Right cardiac atrium (tissue), 5 donors: ENCODE measurements around the gene C1orf50. TPM values are rescaled to one million over a fixed set of nuclear protein-coding genes. Genes with fewer than 3 reads are reported as not detected.
"Not testable (repeated sequence)": the region's sequence is repeated elsewhere in the genome, so short reads cannot be mapped to it uniquely, and the experiment has no call there.

Source experiments
- ATAC-seq, 2 donors: fragments of 200-7000 bp; cut with Tn5 transposase; one replicate each; pipeline versions ENCODE4 v1.8.0 to v1.9.1; 2020; ENCODE audit warnings: moderate library complexity in 2 of 2, mild to moderate bottlenecking in 1 of 2
- DNase-seq, 3 donors: peaks; one replicate each; pipeline ENCODE4 v3.0.0-alpha.2; 2020
- H3K27ac ChIP-seq: one replicate; pipeline ENCODE4 v1.5.1; 2013; ENCODE audit warnings: mild to moderate bottlenecking, low read length, control low read depth, moderate library complexity
- H3K27me3 ChIP-seq: one replicate; pipeline ENCODE4 v1.6.1; 2013; ENCODE audit not compliant: control insufficient read depth, insufficient read depth
- H3K4me1 ChIP-seq: one replicate; pipeline ENCODE4 v1.6.1; 2013; ENCODE audit warnings: low read length; ENCODE audit not compliant: control insufficient read depth, insufficient read depth
- H3K4me3 ChIP-seq: one replicate; pipeline ENCODE4 v1.5.1; 2013; ENCODE audit warnings: low read length, control low read depth
- H3K9me3 ChIP-seq: one replicate; pipeline ENCODE4 v1.6.1; 2013; ENCODE audit warnings: low read length; ENCODE audit not compliant: control insufficient read depth
- WGBS: extraction: QIAGEN DNeasy Blood & Tissue Kit; methylation state at CpG from one replicate; pipeline ENCODE4 v1.1.7; 2013; 5-methylcytosine and 5-hydroxymethylcytosine counted together
- intact Hi-C, 4 donors: fragments of 100-400 bp; cut with DNase I; formaldehyde crosslinking; loops; one replicate each; pipeline versions ENCODE4 v1.11.0 to v1.14.0; 2022 to 2023
- polyA plus RNA-seq: library from polyadenylated mRNA; stranded (reverse); fragments of 200-250 nt; gene quantifications from one replicate; pipeline ENCODE4 v1.2.3, GENCODE V29; 2013
- total RNA-seq, 4 donors: library from RNA; stranded (reverse); fragmentation: NEBNext Ultra II Directional; extraction: Animal tissue kit (Norgen Biotek cat#: 25700); gene quantifications; one replicate each; pipeline ENCODE4 v1.2.1, GENCODE V29; 2021
- donor health status: healthy with polysubstance abuse.
- donor health status: DM: no; HTN: yes; CAD: no.
- donor health status: DM: no; HTN: no; CAD: no.
- donor health status: DM: no; HTN: yes; CAD: no; lungs with severe emphysema.
- donor health status: DM: yes; HTN: yes; CAD: no.

The C1orf50 gene
- total and polyA plus RNA-seq, 5 donors, result 3.8 to 11.3 (median 7.2) TPM

DNA sequence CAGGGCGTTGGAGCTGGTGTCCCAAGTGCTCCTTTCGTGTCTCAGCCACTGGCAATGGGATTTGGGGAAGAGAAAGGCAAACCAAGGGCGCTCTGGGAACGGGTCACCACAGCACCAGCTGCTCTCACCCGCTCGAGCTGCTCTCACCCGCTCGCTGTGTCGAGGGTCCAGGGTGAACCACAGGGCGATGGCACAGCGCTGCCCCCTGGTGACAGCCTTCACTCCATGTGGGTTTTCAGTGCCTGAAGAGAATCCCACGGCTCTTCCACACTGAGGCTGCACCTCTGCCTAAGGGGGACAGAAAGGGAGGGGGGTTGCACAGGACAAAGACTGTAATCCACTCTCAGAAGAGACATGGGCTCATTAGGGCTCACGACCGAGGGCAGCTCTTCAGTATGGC is 19.9 kb upstream of the C1orf50 start:
- intact Hi-C loops, result loop anchor here in 3 of 4 donors (5.0 to 10.0 kb wide), 3 partner anchors 162 to 602 kb away; no protein-coding TSS in a partner anchor

DNA sequence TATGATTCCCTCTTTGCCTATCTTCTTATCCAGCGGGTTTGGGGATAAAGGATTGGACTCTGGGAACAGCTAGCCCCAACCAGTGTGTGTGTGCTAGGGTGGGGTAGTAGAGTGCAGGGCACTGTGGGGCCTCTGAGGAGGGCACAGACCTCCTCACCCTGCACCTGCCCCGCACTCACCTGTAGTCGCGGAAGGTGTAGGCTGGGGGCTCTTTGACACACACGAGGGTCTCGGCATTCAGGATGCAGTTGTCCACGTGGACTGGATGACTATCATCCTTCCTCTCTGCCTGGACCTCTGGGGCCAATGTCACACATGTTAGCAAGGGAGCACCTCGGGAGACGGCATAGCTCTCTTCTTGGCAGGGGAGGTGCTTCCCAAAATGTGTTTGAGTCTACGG is 19.0 kb upstream of the C1orf50 start:
- no peak for DNase-seq
- H3K9me3 ChIP-seq, result no peaks in the 10 kb centered on the region
- 79% methylated on average over 10 of the region's 10 CpGs for WGBS
- no peaks in the 10 kb centered on the region for H3K27me3 ChIP-seq
- no peak overlapping the region for H3K4me3 ChIP-seq
- peak in 1 of 2 donors; percentile 20 for ATAC-seq
- H3K27ac ChIP-seq, result no peak overlapping the region
- intact Hi-C loops, result loop anchor here in 3 of 4 donors (5.0 to 10.0 kb wide), 3 partner anchors 163 to 603 kb away; no protein-coding TSS in a partner anchor
- H3K4me1 ChIP-seq, result no peaks in the 10 kb centered on the region

More for the DNA sequence above, 19.9 kb upstream of the C1orf50 start:
- no peaks in the 10 kb centered on the region for H3K9me3 ChIP-seq
- no peaks in the 10 kb centered on the region for H3K4me1 ChIP-seq
- H3K27me3 ChIP-seq, result no peaks in the 10 kb centered on the region
- DNase-seq (peak; percentile 52 to 82 (median 81)), ATAC-seq (peak; percentile 61 to 65)
- no peak overlapping the region for H3K27ac ChIP-seq
- WGBS, result 45% methylated on average over 14 of the region's 14 CpGs
- H3K4me3 ChIP-seq, result no peak overlapping the region

DNA sequence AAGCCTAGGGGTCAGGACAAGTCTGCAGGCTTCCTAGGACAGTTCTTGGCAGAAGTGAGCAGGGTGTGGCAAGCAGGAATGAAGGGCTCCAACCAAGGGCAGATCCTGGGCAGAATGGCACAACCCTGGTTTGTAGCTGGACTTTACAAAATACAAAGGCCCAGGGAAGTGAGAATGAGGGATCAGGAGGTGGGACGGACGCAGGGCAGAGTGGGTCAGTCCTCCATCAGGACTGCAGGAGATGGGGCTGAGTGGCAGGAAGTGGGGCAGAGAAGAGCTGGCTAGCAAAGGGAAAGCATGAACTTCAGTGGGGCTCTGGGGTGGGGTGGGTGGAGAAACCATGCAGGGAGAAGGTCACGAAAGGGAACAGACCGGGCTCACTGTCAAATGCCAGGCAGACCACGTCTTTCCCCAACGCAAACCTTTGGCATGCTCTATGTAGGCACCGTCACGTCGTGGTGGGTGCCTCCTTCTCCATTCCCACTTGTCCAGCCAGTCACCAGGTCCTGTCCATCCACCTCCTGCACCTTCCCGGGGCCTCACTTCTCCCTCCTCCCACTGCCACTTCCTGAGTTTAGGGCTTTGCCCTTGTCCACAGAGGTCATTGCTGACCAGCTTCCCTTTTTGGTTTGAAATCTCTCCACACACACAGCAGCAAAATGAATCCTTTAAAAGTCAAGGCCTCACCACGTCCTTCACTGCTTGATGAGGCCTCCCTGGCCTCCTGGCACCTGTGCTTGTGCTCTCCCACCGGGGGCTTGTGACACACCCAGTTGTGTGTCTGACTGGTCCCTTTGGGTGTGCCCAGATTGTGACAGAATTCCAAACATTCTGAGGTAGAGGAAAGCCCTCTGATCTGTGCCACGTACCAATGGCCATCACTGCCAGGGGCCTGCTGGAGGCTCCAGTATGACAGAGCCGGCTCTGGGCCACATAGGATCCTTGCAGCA is 18.3 kb upstream of the C1orf50 start:
- no peaks in the 10 kb centered on the region for H3K27me3 ChIP-seq

DNA sequence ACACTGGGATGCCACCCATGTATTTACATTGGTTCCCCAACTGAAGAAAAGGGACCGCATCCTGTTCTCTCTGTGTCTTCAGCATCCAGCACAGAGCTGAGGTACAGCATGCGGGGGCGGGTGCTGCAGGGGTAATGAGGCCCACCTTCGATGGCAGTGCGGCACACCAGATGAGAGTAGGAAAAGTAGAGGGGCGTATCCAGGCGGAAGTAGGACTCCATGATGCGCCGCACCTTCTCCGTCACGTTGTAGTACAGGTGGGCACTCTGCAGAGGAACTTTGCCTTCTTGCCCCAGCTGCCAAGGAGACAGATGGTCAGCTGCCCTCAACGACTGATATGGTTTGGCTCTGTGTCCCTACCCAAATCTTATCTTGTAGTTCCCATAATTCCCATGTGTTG is 17.0 kb upstream of the C1orf50 start:
- Histone ChIP-seq H3K27me3 (no peaks in the 10 kb centered on the region), H3K4me3 (no peak overlapping the region), H3K4me1 (no peaks in the 10 kb centered on the region), H3K27ac (no peak overlapping the region), H3K9me3 (no peaks in the 10 kb centered on the region)
- peak in 1 of 3 donors; percentile 28 for DNase-seq
- no peak for ATAC-seq
- intact Hi-C loops, result no loop called here
- 93% methylated on average over 12 of the region's 12 CpGs for WGBS

More for the DNA sequence above, 18.3 kb upstream of the C1orf50 start:
- ATAC-seq (no peak), DNase-seq (peak in 1 of 3 donors; percentile 33)
- H3K4me3 ChIP-seq, result no peak overlapping the region
- no peak overlapping the region for H3K27ac ChIP-seq
- H3K4me1 ChIP-seq, result no peaks in the 10 kb centered on the region
- WGBS, result 77% methylated on average over 14 of the region's 14 CpGs
- H3K9me3 ChIP-seq, result no peaks in the 10 kb centered on the region
- intact Hi-C loops, result loop anchor here in 3 of 4 donors (5.0 to 10.0 kb wide), 3 partner anchors 164 to 604 kb away; no protein-coding TSS in a partner anchor

DNA sequence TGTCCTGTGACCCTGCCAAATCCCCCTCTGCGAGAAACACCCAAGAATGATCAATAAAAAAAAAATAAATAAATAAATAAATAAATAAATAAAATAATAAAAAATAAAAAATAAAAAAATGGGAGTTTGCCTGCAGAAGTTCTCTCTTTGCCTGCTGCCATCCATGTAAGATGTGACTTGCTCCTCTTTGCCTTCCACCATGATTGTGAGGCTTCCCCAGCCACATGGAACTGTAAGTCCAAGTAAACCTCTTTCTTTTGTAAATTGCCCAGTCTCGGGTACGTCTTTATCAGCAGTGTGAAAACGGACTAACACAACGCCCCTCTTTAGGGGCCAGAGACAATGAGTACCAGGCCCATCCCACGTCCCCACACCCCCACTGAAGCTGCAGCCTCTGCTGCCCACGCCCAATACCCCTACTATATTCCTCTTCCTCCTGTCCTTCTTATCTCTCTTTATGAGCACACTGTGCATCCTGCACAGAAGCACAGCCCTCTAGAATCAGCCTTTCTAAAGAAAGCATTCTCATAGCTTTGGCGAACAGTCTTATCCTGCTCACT is 15.5 kb upstream of the C1orf50 start:
- H3K9me3 ChIP-seq, ATAC-seq, H3K4me1 ChIP-seq, H3K4me3 ChIP-seq, DNase-seq, H3K27me3 ChIP-seq, intact Hi-C loops, H3K27ac ChIP-seq: not testable (repeated sequence)
- WGBS, result 87% methylated on average over 8 of the region's 8 CpGs

DNA sequence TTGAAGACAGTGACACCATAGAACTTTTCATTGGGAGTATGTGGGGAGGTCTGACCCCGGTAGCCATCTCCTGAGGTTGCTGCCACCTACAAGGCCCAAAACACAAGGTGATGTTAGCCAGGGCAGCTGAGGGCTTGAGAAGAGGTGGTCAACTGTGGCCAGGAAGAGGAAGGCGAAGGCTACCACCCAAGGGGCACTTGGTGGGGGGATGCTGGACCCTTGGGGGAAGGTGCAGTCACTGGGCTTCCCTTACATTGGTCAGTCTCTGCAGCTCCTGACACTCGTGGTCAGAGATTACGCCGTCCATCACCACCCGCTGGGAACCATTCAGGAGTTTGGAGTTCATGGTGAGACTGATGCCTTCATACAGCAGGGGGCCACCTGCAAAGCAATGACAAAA is 14.8 kb upstream of the C1orf50 start:
- Histone ChIP-seq H3K27ac (no peak overlapping the region), H3K9me3 (no peaks in the 10 kb centered on the region), H3K27me3 (no peaks in the 10 kb centered on the region), H3K4me3 (no peak overlapping the region), H3K4me1 (no peaks in the 10 kb centered on the region)
- WGBS, result 92% methylated on average over 6 of the region's 6 CpGs
- ATAC-seq (no peak), DNase-seq (peak in 1 of 3 donors; percentile 20)
- intact Hi-C loops, result no loop called here

DNA sequence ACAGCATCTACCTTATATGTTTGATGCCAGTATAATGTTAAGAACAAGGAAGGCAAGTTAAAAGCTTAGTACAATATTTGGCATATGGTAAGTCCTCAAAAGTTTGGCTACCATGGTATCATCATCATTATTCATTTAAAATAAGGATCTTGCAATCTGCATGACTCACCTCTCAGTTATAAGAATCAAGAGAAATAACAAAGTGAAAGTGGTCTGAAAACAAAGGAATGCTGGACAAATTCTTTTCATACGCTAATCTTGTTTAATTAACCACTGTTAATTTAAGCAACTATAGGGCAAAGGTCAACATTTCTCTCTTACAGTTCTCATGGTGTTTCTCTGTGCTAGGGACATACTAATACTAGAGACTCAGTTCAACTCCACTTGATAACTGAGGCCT is 14.0 kb upstream of the C1orf50 start:
- DNase-seq, result no peak
- intact Hi-C loops, result no loop called here
- 73% methylated on average over 1 of the region's 1 CpG for WGBS
- Histone ChIP-seq H3K27ac (no peak overlapping the region), H3K9me3 (no peaks in the 10 kb centered on the region), H3K27me3 (no peaks in the 10 kb centered on the region), H3K4me3 (no peak overlapping the region), H3K4me1 (no peaks in the 10 kb centered on the region)
- ATAC-seq, result no peak

DNA sequence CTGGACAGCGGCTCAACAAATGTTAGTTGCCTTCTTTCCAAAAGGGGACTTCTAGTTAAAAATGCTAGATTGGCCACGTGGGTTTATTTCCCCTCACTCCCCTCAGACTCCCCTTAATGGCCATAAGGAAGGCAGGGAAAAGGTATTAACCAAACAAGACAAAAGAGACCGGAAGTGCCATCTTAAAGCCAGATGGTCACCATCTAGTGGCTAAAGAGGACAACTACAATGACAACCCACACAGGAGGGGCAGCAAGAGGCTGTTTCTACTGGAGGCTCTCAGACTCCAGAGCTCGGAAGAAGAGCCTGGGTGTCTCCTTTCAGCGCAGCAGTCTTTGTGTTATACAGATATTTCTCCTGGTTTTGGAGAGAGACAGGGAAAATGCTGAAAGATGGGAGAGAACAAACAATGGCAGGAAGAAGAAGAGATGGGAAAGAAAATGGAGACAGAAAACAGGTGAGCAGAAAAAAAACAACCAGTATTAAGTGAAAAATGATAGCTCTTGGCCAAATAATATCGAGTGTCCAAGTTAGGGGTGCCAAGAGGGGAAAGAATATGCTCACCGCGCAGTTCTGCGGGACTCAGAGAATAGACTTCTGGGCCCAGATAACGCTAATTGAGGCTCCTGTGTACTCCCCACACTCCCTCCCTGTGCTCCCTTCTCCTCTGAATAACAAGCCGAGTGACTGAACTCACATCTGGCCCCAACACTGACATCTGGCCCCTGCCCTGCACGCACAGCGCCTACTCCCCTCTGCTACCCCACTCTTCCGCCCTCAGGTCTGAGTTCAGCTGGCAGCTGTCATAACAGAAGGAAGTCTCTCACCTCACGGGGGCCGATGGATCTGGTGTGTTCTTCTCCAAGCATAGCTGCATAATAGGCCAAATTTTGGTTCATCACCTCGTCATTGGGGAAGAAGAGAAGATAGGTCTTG is 9.8 kb upstream of the C1orf50 start:
- H3K27me3 ChIP-seq, result no peaks in the 10 kb centered on the region
- 77% methylated on average over 17 of the region's 17 CpGs for WGBS
- intact Hi-C loops, result no loop called here
- ATAC-seq (peak; percentile 29 to 65), DNase-seq (no peak)
- no peak overlapping the region for H3K4me3 ChIP-seq
- no peaks in the 10 kb centered on the region for H3K9me3 ChIP-seq
- no peak overlapping the region for H3K27ac ChIP-seq
- H3K4me1 ChIP-seq, result no peaks in the 10 kb centered on the region

DNA sequence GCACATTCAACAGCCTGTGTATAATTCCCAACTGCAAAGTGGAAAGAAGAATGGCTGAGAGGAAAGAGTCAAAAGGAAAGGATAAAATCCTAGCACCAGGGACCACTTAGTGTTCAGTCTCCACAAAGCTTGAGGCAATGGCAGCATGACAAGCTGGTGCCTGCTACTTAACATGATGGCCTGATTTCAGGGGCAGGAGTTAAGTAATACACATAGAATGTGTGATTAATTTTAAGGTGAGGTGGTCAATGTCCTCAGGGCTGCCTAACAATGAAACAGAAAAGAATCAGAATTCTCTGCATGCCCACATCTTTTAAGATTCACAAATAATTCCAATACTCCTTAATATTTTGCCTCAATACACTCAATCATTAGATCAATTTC is 9.2 kb upstream of the C1orf50 start:
- ATAC-seq, result no peak
- Histone ChIP-seq H3K27ac (no peak overlapping the region), H3K4me1 (no peaks in the 10 kb centered on the region), H3K4me3 (no peak overlapping the region), H3K9me3 (no peaks in the 10 kb centered on the region), H3K27me3 (no peaks in the 10 kb centered on the region)
- intact Hi-C loops, result no loop called here
- DNase-seq, result no peak

DNA sequence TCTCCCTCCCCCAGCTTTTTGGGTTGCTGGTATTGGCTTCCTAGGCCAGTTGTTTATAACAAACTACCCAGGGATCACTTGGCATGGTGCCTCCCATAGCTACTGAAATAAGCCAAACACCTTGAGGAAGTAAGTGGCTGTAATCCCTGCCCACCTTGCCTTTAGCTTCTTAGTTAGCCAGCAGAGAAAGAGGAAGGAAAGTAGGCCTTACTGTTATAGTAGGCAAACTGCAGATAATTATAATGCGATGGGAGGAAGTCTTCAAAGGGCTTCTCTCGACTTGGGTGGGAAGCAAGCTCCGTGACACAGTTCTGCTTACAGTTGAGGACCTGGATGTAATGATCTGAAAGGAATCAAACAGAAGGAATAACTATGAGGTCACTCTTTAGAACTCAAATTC is 8.4 kb upstream of the C1orf50 start:
- intact Hi-C loops, result no loop called here

More for the DNA sequence above, 8.4 kb upstream of the C1orf50 start:
- 73% methylated on average over 3 of the region's 3 CpGs for WGBS
- Histone ChIP-seq H3K9me3 (no peaks in the 10 kb centered on the region), H3K4me1 (no peaks in the 10 kb centered on the region), H3K27ac (no peak overlapping the region), H3K4me3 (no peak overlapping the region), H3K27me3 (no peaks in the 10 kb centered on the region)
- DNase-seq (no peak), ATAC-seq (no peak)
